Measurements from ENCODE around the gene TTYH1.

GRCh38 chr19:54399189-54399588 lies 16.1 kb upstream of the TTYH1 start:
- no peak for TF ChIP-seq FOXM1 (IDR thresholded peaks at IDR 0.05; ENCODE audit: borderline replicate concordance, low read depth)
- TF ChIP-seq MAX (IDR thresholded peaks at IDR 0.05): no peak

Data from Ishikawa (cell line).